Tongue (tissue), 3 donors: Measurements from ENCODE around the gene FMNL3. TPM values are rescaled to one million over a fixed set of nuclear protein-coding genes. Genes with fewer than 3 reads are reported as not detected.

Source experiments
- DNase-seq: peaks from one replicate; pipeline ENCODE4 v3.0.0-alpha.2; 2015
- small RNA-seq: library from RNA; depleted of rRNA; stranded (forward); fragments of <200 nt; gene quantifications from one replicate; pipeline ENCODE3, GENCODE V24; 2014; ENCODE audit warnings: low replicate concordance
- total RNA-seq: library from RNA; depleted of rRNA; stranded (reverse); fragments of >200 nt; gene quantifications from one replicate; pipeline ENCODE4 v1.2.3, GENCODE V29; 2014

The FMNL3 gene
- total RNA-seq, 1 donor from 2014 or later: 29.4 TPM

- no peak for DNase-seq
Measured at GRCh38 chr12:49588721-49589516, 118.3 kb downstream of the FMNL3 start.

- no peak for DNase-seq
Measured at GRCh38 chr12:49588281-49588680, 118.9 kb downstream of the FMNL3 start.

- no peak for DNase-seq
Measured at GRCh38 chr12:49587174-49587908, 119.9 kb downstream of the FMNL3 start.

Small RNA genes within 50 kb of the gene (small RNA-seq; reads per million reads assigned to genes)
- gene AC020612.2 (not detected), gene HIGD1AP9 (not detected), gene POLR2KP1 (not detected), gene RNU6-834P (not detected)

Other genes with a start within 250 kb of the FMNL3 start
- 2.3 TPM for gene KCNH3, start 168.4 kb downstream of the FMNL3 start, total RNA-seq
- gene MCRS1, start 139.3 kb downstream of the FMNL3 start, total RNA-seq: 51.8 TPM
- gene FAM186B, start 101.8 kb downstream of the FMNL3 start, total RNA-seq: 0.82 TPM
- gene PRPF40B, start 83.8 kb downstream of the FMNL3 start, total RNA-seq: 17.8 TPM
- gene TMBIM6, start 34.2 kb upstream of the FMNL3 start, total RNA-seq: 334 TPM
- 14.3 TPM for gene NCKAP5L, start 121.0 kb upstream of the FMNL3 start, total RNA-seq
- 3.6 TPM for gene BCDIN3D, start 135.7 kb upstream of the FMNL3 start, total RNA-seq
- 7.8 TPM for gene FAIM2, start 196.5 kb upstream of the FMNL3 start, total RNA-seq
- not detected for gene AQP2, start 243.3 kb upstream of the FMNL3 start, total RNA-seq